H1 (cell line): ENCODE data around the gene TNS3. TPM values are rescaled to one million over a fixed set of nuclear protein-coding genes. Genes with fewer than 3 reads are reported as not detected.

Source experiments
- CTCF ChIA-PET: fragments of 300-600 bp; sonication (Branson Sonifier 250); formaldehyde crosslinking; loops from one replicate; lab custom pipeline; 2021; ENCODE audit not compliant: partially characterized antibody; lab: Charles Lee
- POLR2A ChIA-PET: fragments of 300-600 bp; sonication (Branson Sonifier 250); formaldehyde crosslinking; loops from one replicate; lab custom pipeline; 2021; ENCODE audit warnings: inconsistent platforms; ENCODE audit not compliant: partially characterized antibody; lab: Charles Lee
- DNase-seq, 2 experiments: peaks; one replicate each; pipeline versions ENCODE4 v3.0.0 to v3.0.0-alpha.2; 2010 to 2022; ENCODE audit warnings: low spot score in 2 of 2, low read depth in 1 of 2, mixed read lengths in 1 of 2
- FAIRE-seq: peaks from 2 replicates; lab custom pipeline; 2011; peaks lifted over from hg19 to GRCh38; lab: Jason Lieb, UNC
- H2AFZ ChIP-seq: 2 replicates; pipeline ENCODE4 v1.8.1; 2012; ENCODE audit warnings: low read length, inconsistent platforms
- H2AK5ac ChIP-seq: 2 replicates; pipeline ENCODE4 v1.6.1; 2013; ENCODE audit warnings: low read depth, low read length
- H2BK120ac ChIP-seq: replicated peaks from 2 replicates; pipeline ENCODE3; 2013; ENCODE audit warnings: low read depth, low read length, inconsistent platforms
- H2BK12ac ChIP-seq: 2 replicates; pipeline ENCODE4 v1.6.1; 2013; ENCODE audit warnings: low read depth, low read length
- H2BK15ac ChIP-seq: 2 replicates; pipeline ENCODE4 v1.6.1; 2013; ENCODE audit warnings: low read length
- H2BK20ac ChIP-seq: 2 replicates; pipeline ENCODE4 v1.6.1; 2013; ENCODE audit warnings: low read length
- H2BK5ac ChIP-seq: 2 replicates; pipeline ENCODE4 v1.6.1; 2013; ENCODE audit warnings: low read depth, low read length
- H3K14ac ChIP-seq: 2 replicates; pipeline ENCODE4 v1.6.1; 2013; ENCODE audit warnings: inconsistent platforms; ENCODE audit not compliant: insufficient read length
- H3K18ac ChIP-seq: 2 replicates; pipeline ENCODE4 v1.6.1; 2013; ENCODE audit warnings: low read length; ENCODE audit errors: extremely low read depth
- H3K23ac ChIP-seq: 2 replicates; pipeline ENCODE4 v1.6.1; 2013; ENCODE audit warnings: inconsistent platforms; ENCODE audit not compliant: insufficient read length
- H3K23me2 ChIP-seq: 2 replicates; pipeline ENCODE4 v1.6.1; 2013; ENCODE audit warnings: low read depth, low read length
- H3K27ac ChIP-seq: 2 replicates; pipeline ENCODE4 v1.6.1; 2011; ENCODE audit warnings: low read depth, low read length, inconsistent platforms
- H3K27me3 ChIP-seq, 4 experiments: replicated peaks in 1 of 4; 1 replicate in 1 of 4; 2 replicates in 3 of 4; pipeline versions ENCODE4 v1.6.1 to v1.8.1; 2011 to 2013; ENCODE audit warnings: low read length in 3 of 4, mild to moderate bottlenecking in 3 of 4, inconsistent platforms in 2 of 4, mixed read lengths in 2 of 4, moderate library complexity in 1 of 4; ENCODE audit not compliant: control insufficient read depth in 3 of 4, insufficient read depth in 3 of 4; ENCODE audit errors: extremely low read depth in 1 of 4
- H3K36me3 ChIP-seq, 4 experiments: 2 replicates each; pipeline versions ENCODE4 v1.6.1 to v1.8.1; 2011 to 2013; ENCODE audit warnings: mild to moderate bottlenecking in 4 of 4, low read length in 3 of 4, moderate library complexity in 2 of 4, control low read depth in 1 of 4, inconsistent platforms in 1 of 4; ENCODE audit not compliant: insufficient read depth in 4 of 4, control insufficient read depth in 2 of 4
- H3K4ac ChIP-seq: replicated peaks from 2 replicates; pipeline ENCODE3; 2013; ENCODE audit warnings: low read length, low read depth, mixed read lengths, inconsistent platforms; ENCODE audit not compliant: insufficient read length
- H3K4me1 ChIP-seq, 4 experiments: replicated peaks in 1 of 4; 1 replicate in 1 of 4; 2 replicates in 3 of 4; pipeline versions ENCODE4 v1.6.1 to v1.8.1; 2011 to 2013; ENCODE audit warnings: low read length in 3 of 4, inconsistent platforms in 2 of 4, mixed read lengths in 1 of 4; ENCODE audit not compliant: insufficient read depth in 4 of 4, control insufficient read depth in 3 of 4
- H3K4me2 ChIP-seq, 2 experiments: 2 replicates each; pipeline versions ENCODE4 v1.6.1 to v1.8.1; 2011 to 2013; ENCODE audit warnings: low read depth in 2 of 2, low read length in 2 of 2, control low read depth in 1 of 2, inconsistent platforms in 1 of 2, mild to moderate bottlenecking in 1 of 2; ENCODE audit not compliant: insufficient read depth in 1 of 2
- H3K4me3 ChIP-seq, 4 experiments: fragments of 200-600, 300-600 bp in 1 of 4; sonication (generic), shearing (Covaris generic), sonication (Bioruptor Twin) in 1 of 4; 2 replicates each; pipeline versions ENCODE4 v1.5.1 to v1.8.1; 2011 to 2016; ENCODE audit warnings: low read length in 4 of 4, low read depth in 3 of 4, control low read depth in 2 of 4, inconsistent platforms in 2 of 4, mild to moderate bottlenecking in 2 of 4, mixed read lengths in 1 of 4, moderate library complexity in 1 of 4; ENCODE audit not compliant: insufficient read depth in 2 of 4; ENCODE audit errors: extremely low read depth in 1 of 4
- H3K56ac ChIP-seq: replicated peaks from 2 replicates; pipeline ENCODE3; 2013; ENCODE audit warnings: low read depth, mild to moderate bottlenecking, mixed read lengths, low read length, inconsistent platforms; ENCODE audit not compliant: insufficient read length
- H3K79me1 ChIP-seq: 2 replicates; pipeline ENCODE4 v1.6.1; 2013; ENCODE audit warnings: low read depth, low read length, control low read depth
- H3K79me2 ChIP-seq, 2 experiments: 2 replicates each; pipeline versions ENCODE4 v1.6.1 to v1.8.1; 2012 to 2013; ENCODE audit warnings: low read length in 2 of 2, mild to moderate bottlenecking in 2 of 2, inconsistent platforms in 1 of 2; ENCODE audit not compliant: insufficient read depth in 2 of 2, control insufficient read depth in 1 of 2
- H3K9ac ChIP-seq, 4 experiments: replicated peaks in 1 of 4; 1 replicate in 1 of 4; 2 replicates in 3 of 4; pipeline versions ENCODE4 v1.6.1 to v1.8.1; 2011 to 2013; ENCODE audit warnings: low read depth in 3 of 4, low read length in 3 of 4, control low read depth in 2 of 4, mild to moderate bottlenecking in 2 of 4, moderate library complexity in 2 of 4, inconsistent platforms in 1 of 4; ENCODE audit errors: extremely low read depth in 1 of 4
- H3K9me3 ChIP-seq, 2 experiments: 2 replicates each; pipeline versions ENCODE4 v1.6.1 to v1.8.1; 2012 to 2013; ENCODE audit warnings: mild to moderate bottlenecking in 2 of 2, moderate library complexity in 2 of 2, control low read depth in 1 of 2, inconsistent platforms in 1 of 2, low read depth in 1 of 2, low read length in 1 of 2, mixed read lengths in 1 of 2; ENCODE audit not compliant: insufficient read depth in 2 of 2
- H4K20me1 ChIP-seq, 2 experiments: replicated peaks in 1 of 2; 2 replicates each; pipeline versions ENCODE3 to v1.8.1; 2011 to 2013; ENCODE audit warnings: inconsistent platforms in 2 of 2, low read length in 2 of 2, mild to moderate bottlenecking in 1 of 2; ENCODE audit not compliant: insufficient read depth in 2 of 2, control insufficient read depth in 1 of 2
- H4K5ac ChIP-seq: 2 replicates; pipeline ENCODE4 v1.6.1; 2013; ENCODE audit warnings: low read length, low read depth, mixed read lengths, inconsistent platforms; ENCODE audit not compliant: insufficient read length
- H4K8ac ChIP-seq: 2 replicates; pipeline ENCODE4 v1.8.0; 2013; ENCODE audit warnings: mild to moderate bottlenecking, moderate library complexity, low read length, inconsistent platforms; ENCODE audit not compliant: insufficient read depth; ENCODE audit errors: extremely low read depth
- H4K91ac ChIP-seq: replicated peaks from 2 replicates; pipeline ENCODE3; 2013; ENCODE audit warnings: low read length, mixed read lengths, inconsistent platforms; ENCODE audit not compliant: insufficient read length
- CHD2 ChIP-seq: IDR thresholded peaks from 2 replicates; pipeline ENCODE4 v1.6.1; 2012; ENCODE audit warnings: low read length, improper control_type of control experiment
- CREB1 ChIP-seq: IDR thresholded peaks from 2 replicates; pipeline ENCODE4 v1.6.1; 2012; ENCODE audit warnings: inconsistent platforms
- EP300 ChIP-seq, 2 experiments: IDR thresholded peaks; 1 replicate in 1 of 2; 2 replicates in 1 of 2; pipeline ENCODE4 v1.6.1; 2011 to 2012; ENCODE audit warnings: low read depth in 2 of 2, low read length in 2 of 2, mild to moderate bottlenecking in 2 of 2, borderline replicate concordance in 1 of 2, inconsistent platforms in 1 of 2, moderate library complexity in 1 of 2
- KDM4A ChIP-seq: IDR thresholded peaks from one replicate; pipeline ENCODE4 v1.7.1; 2012; ENCODE audit warnings: low read depth, mild to moderate bottlenecking, moderate library complexity, low read length, inconsistent platforms; ENCODE audit not compliant: severe bottlenecking
- KDM5A ChIP-seq: fragments of 200-600 bp; IDR thresholded peaks from 2 replicates; pipeline ENCODE4 v1.7.1; 2012; ENCODE audit warnings: mild to moderate bottlenecking, low read length, inconsistent platforms, mixed read lengths
- SIX5 ChIP-seq: IDR thresholded peaks from 2 replicates; pipeline ENCODE4 v1.6.1; 2011; ENCODE audit warnings: mild to moderate bottlenecking, low read depth, low read length
- SRF ChIP-seq: IDR thresholded peaks from 2 replicates; pipeline ENCODE4 v1.6.1; 2011; ENCODE audit warnings: mild to moderate bottlenecking, low read depth, low read length, moderate library complexity
- TCF12 ChIP-seq: IDR thresholded peaks from 2 replicates; pipeline ENCODE4 v1.6.1; 2011; ENCODE audit warnings: low read depth, mild to moderate bottlenecking, low read length
- TEAD4 ChIP-seq: IDR thresholded peaks from 2 replicates; pipeline ENCODE4 v1.6.1; 2012; ENCODE audit warnings: low read depth, low read length, inconsistent platforms, mixed read lengths
- WGBS, 2 experiments: shearing (Covaris generic) in 1 of 2; methylation state at CpG; one replicate each; pipeline versions ENCODE4 v1.1.6 to v1.1.7; 2013 to 2015; ENCODE audit warnings: low lambda C conversion rate in 2 of 2, mixed read lengths in 2 of 2, inconsistent platforms in 1 of 2, low coverage in 1 of 2, missing lambda C conversion rate in 1 of 2; ENCODE audit not compliant: insufficient replicate concordance in 2 of 2, insufficient coverage in 1 of 2, insufficient read length in 1 of 2; ENCODE audit errors: extremely low coverage in 1 of 2, missing lambda C conversion rate in 1 of 2; 5-methylcytosine and 5-hydroxymethylcytosine counted together
- polyA plus RNA-seq, 7 experiments: library from polyadenylated mRNA; depleted of rRNA in 3 of 7; stranded (reverse) in 5 of 7; unstranded in 2 of 7; fragments of >200 nt in 5 of 7; fragments of 200-250 nt in 2 of 7; gene quantifications; 1 replicate in 5 of 7; 2 replicates in 1 of 7; 4 replicates in 1 of 7; pipeline versions ENCODE4 v1.2.1 to v1.2.3, GENCODE V29; 2011 to 2013; ENCODE audit warnings: missing spikeins in 2 of 7, mixed read lengths in 2 of 7
- total RNA-seq: library from RNA; stranded (reverse); fragmentation: NEBNext Ultra II Directional; extraction: Animal tissue kit (Norgen Biotek cat#: 25700); gene quantifications from 2 replicates; pipeline ENCODE4 v1.2.1, GENCODE V29; 2021
- TF ChIP-seq, protein P1 (sequence below): IDR thresholded peaks from 2 replicates; pipeline ENCODE4 v1.6.1; 2012; ENCODE audit warnings: inconsistent platforms
- TF ChIP-seq, protein P2 (sequence below): IDR thresholded peaks from 2 replicates; pipeline ENCODE4 v1.6.1; 2012; ENCODE audit warnings: low read length, inconsistent platforms

The TNS3 gene
- total and polyA plus RNA-seq, 2 of the 8 experiments (the other 6 are each of a cell fraction or from before 2014, with no cell fraction given), result 11.9 to 24.2 TPM

DNA sequence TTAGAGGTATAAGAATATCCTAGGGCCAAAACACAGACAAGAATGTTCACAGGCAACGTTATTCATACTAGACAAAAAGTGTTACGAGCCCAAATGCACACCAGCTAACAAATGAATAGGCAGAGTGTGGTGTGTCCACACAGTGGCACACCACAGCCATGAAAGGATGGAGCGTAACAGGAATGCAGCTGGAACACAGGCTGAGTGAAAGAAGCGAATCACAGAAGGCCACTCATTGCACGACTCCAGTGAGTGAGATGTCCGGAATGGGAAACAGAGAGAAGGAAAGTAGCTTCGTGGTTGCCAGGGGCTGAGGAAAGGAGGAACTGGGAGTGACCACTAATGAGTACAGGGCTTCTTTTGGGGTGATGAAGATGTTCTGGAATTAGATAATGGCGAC, 198.8 kb downstream of the TNS3 start:
- H4K8ac ChIP-seq, result no peak overlapping the region
- FAIRE-seq, result no peak
- H2BK15ac ChIP-seq, result no peak overlapping the region
- POLR2A ChIA-PET, result no interaction called here
- H4K5ac ChIP-seq, result no peak overlapping the region
- no peak overlapping the region for H3K4ac ChIP-seq
- no peak for TF ChIP-seq EP300 (IDR thresholded peaks at IDR 0.05; ENCODE audit: borderline replicate concordance in 1 of 2, low read depth in 2 of 2, low read length in 2 of 2)
- TF ChIP-seq KDM5A, result no peak
- no peak for TF ChIP-seq SIX5
- TF ChIP-seq SRF, result no peak
- TF ChIP-seq CREB1, result no peak
- no peak for TF ChIP-seq KDM4A
- TF ChIP-seq, protein P1, sequence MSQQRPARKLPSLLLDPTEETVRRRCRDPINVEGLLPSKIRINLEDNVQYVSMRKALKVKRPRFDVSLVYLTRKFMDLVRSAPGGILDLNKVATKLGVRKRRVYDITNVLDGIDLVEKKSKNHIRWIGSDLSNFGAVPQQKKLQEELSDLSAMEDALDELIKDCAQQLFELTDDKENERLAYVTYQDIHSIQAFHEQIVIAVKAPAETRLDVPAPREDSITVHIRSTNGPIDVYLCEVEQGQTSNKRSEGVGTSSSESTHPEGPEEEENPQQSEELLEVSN, result no peak
- TF ChIP-seq TEAD4, result no peak
- TF ChIP-seq CHD2, result no peak
- TF ChIP-seq, protein P2, sequence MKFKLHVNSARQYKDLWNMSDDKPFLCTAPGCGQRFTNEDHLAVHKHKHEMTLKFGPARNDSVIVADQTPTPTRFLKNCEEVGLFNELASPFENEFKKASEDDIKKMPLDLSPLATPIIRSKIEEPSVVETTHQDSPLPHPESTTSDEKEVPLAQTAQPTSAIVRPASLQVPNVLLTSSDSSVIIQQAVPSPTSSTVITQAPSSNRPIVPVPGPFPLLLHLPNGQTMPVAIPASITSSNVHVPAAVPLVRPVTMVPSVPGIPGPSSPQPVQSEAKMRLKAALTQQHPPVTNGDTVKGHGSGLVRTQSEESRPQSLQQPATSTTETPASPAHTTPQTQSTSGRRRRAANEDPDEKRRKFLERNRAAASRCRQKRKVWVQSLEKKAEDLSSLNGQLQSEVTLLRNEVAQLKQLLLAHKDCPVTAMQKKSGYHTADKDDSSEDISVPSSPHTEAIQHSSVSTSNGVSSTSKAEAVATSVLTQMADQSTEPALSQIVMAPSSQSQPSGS, result no peak
- TF ChIP-seq TCF12, result no peak
- TF ChIP-seq, all 59 proteins: peak for 0
- Histone ChIP-seq H2BK5ac (no peak overlapping the region), H3K27ac (no peak overlapping the region), H3K4me3 (no peak overlapping the region), H2AFZ (no peak overlapping the region), H3K14ac (no peak overlapping the region), H3K27me3 (no peaks in the 10 kb centered on the region), H3K23me2 (peaks cover 4% of the 10 kb centered on the region; the same call in 1 of the 2 replicates), H3K18ac (no peak overlapping the region), H4K20me1 (peaks cover 3 to 4% of the 10 kb centered on the region in 2 experiments), H2BK12ac (no peak overlapping the region), H3K9me3 (no peaks in the 10 kb centered on the region), H3K79me1 (no peaks in the 10 kb centered on the region; the same call in 1 of the 2 replicates), H3K4me2 (no peak overlapping the region), H2BK20ac (no peak overlapping the region), H2AK5ac (no peak overlapping the region), H3K79me2 (no peaks in the 10 kb centered on the region), H4K91ac (no peak overlapping the region), H3K4me1 (peaks cover 12 to 23% (median 17%) of the 10 kb centered on the region in 4 experiments), H3K56ac (no peak overlapping the region), H3K23ac (no peak overlapping the region), H3K9ac (no peak overlapping the region), H2BK120ac (no peak overlapping the region), H3K36me3 (no peaks in the 10 kb centered on the region; a peak in 1 of 8 replicates)
- CTCF ChIA-PET, result no interaction called here
- 92% methylated on average over 8 of the region's 8 CpGs; no CpG with 5 or more reads in 1 of the 2 experiments for WGBS, 2 experiments
- DNase-seq, result no peak
